ENCODE data around the gene CASKIN1.

Gene CASKIN1

DNA sequence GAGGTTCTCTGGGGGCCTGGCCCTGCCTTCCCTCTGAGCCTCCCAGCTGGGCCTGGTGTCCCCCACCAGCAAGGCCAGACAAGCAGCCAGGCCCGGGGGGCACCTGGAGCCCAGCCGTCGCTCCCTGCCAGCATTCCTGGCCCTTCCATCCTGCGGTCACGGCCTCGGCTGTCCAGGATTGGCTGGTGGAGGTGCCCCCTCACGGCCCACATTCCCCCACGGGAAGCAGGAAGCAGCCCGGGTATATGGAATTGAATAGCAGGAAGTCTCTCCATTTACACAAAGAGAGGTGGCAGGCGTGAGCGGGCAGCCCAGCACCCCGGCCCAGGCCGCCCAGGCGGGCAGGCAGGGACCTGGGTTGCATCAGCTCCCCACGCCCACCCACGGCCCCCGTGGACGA is 26.3 kb downstream of the CASKIN1 start:
- TF ChIP-seq EZH2phosphoT487 (IDR thresholded peaks at IDR 0.05; ENCODE audit: borderline replicate concordance), result no peak
- TF ChIP-seq, protein P1, sequence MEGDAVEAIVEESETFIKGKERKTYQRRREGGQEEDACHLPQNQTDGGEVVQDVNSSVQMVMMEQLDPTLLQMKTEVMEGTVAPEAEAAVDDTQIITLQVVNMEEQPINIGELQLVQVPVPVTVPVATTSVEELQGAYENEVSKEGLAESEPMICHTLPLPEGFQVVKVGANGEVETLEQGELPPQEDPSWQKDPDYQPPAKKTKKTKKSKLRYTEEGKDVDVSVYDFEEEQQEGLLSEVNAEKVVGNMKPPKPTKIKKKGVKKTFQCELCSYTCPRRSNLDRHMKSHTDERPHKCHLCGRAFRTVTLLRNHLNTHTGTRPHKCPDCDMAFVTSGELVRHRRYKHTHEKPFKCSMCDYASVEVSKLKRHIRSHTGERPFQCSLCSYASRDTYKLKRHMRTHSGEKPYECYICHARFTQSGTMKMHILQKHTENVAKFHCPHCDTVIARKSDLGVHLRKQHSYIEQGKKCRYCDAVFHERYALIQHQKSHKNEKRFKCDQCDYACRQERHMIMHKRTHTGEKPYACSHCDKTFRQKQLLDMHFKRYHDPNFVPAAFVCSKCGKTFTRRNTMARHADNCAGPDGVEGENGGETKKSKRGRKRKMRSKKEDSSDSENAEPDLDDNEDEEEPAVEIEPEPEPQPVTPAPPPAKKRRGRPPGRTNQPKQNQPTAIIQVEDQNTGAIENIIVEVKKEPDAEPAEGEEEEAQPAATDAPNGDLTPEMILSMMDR (conservative IDR thresholded peaks at IDR 0.05; ENCODE audit: low read length), result no peak
- H3K9me2 ChIP-seq (replicated peaks; ENCODE audit: low read depth, low read length), result no peaks in the 10 kb centered on the region
- H2AFZ ChIP-seq (ENCODE audit: low read length), result no peak overlapping the region
- H3K79me2 ChIP-seq (ENCODE audit: insufficient read depth, low read length), result no peaks in the 10 kb centered on the region
- H3K9ac ChIP-seq (ENCODE audit: low read depth, low read length, poor library complexity, severe bottlenecking), result no peak overlapping the region
- H3K27me3 ChIP-seq (ENCODE audit: insufficient read depth, low read length, poor library complexity, severe bottlenecking), result no peaks in the 10 kb centered on the region
- no peaks in the 10 kb centered on the region for H3K9me3 ChIP-seq (ENCODE audit: insufficient read depth, low read depth, low read length)
- no peaks in the 10 kb centered on the region for H4K20me1 ChIP-seq (ENCODE audit: insufficient read depth, low read length, poor library complexity, severe bottlenecking)
- H3F3A ChIP-seq (ENCODE audit: low read depth), result no peaks in the 10 kb centered on the region
- H3K4me3 ChIP-seq (ENCODE audit: low read length, poor library complexity, severe bottlenecking), result no peak overlapping the region
- H3K4me2 ChIP-seq (ENCODE audit: low read depth, low read length, poor library complexity, severe bottlenecking), result no peak overlapping the region
- H3K4me1 ChIP-seq (ENCODE audit: insufficient read depth, low read length, poor library complexity, severe bottlenecking), result no peaks in the 10 kb centered on the region
- H3K36me3 ChIP-seq (ENCODE audit: insufficient read depth, low read length), result no peaks in the 10 kb centered on the region; the same call in 1 of the 2 replicates

DNA sequence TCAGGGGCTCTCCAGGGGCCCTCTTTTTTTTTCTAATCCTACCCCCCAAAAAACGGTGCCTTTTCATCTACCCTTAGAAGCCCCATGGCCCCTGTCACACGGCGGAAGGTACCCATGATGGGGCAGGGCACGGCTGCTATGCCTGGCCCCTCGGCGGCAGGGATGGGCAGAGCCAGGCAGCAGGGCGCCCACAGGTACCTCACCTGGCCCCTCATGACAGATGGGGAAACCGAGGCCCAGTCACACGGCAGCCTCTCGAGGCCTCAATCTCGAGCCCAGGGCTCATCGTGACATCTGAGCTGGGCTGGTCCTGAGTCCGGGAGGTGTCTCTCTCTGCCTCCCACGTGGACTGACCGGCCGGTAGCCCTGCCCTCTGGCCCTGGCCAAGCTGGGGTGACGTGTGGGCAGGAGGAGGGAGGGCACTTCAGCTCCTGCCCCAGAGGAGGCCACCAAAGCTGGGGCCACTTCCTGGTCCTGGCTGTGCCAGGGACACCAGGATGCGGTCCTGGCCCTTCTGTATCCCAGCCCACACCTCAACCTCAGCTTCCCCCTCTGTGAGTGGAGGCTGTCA is 29.3 kb downstream of the CASKIN1 start:
- Histone ChIP-seq H3K27me3 (ENCODE audit: insufficient read depth, low read length, poor library complexity, severe bottlenecking) (no peaks in the 10 kb centered on the region), H4K20me1 (ENCODE audit: insufficient read depth, low read length, poor library complexity, severe bottlenecking) (no peaks in the 10 kb centered on the region), H3K4me2 (ENCODE audit: low read depth, low read length, poor library complexity, severe bottlenecking) (no peak overlapping the region), H3K9me3 (ENCODE audit: insufficient read depth, low read depth, low read length) (no peaks in the 10 kb centered on the region), H3K9me2 (replicated peaks; ENCODE audit: low read depth, low read length) (no peaks in the 10 kb centered on the region), H3K36me3 (ENCODE audit: insufficient read depth, low read length) (no peaks in the 10 kb centered on the region), H2AFZ (ENCODE audit: low read length) (no peak overlapping the region), H3K4me1 (ENCODE audit: insufficient read depth, low read length, poor library complexity, severe bottlenecking) (no peaks in the 10 kb centered on the region), H3K4me3 (ENCODE audit: low read length, poor library complexity, severe bottlenecking) (no peak overlapping the region), H3K79me2 (ENCODE audit: insufficient read depth, low read length) (peaks cover 16% of the 10 kb centered on the region; the same call in 1 of the 2 replicates), H3F3A (ENCODE audit: low read depth) (no peaks in the 10 kb centered on the region), H3K9ac (ENCODE audit: low read depth, low read length, poor library complexity, severe bottlenecking) (no peak overlapping the region)
- TF ChIP-seq EZH2phosphoT487 (IDR thresholded peaks at IDR 0.05; ENCODE audit: borderline replicate concordance), result no peak
- TF ChIP-seq, protein P1 (conservative IDR thresholded peaks at IDR 0.05; ENCODE audit: low read length), result no peak

GRCh38 chr16:2166263-2167067 is 29.9 kb downstream of the CASKIN1 start:
- no peaks in the 10 kb centered on the region for H3K4me1 ChIP-seq (ENCODE audit: insufficient read depth, low read length, poor library complexity, severe bottlenecking)
- no peaks in the 10 kb centered on the region for H3F3A ChIP-seq (ENCODE audit: low read depth)
- H3K9me3 ChIP-seq (ENCODE audit: insufficient read depth, low read depth, low read length), result no peaks in the 10 kb centered on the region
- no peaks in the 10 kb centered on the region for H3K9me2 ChIP-seq (replicated peaks; ENCODE audit: low read depth, low read length)
- H3K4me3 ChIP-seq (ENCODE audit: low read length, poor library complexity, severe bottlenecking), result no peak overlapping the region
- TF ChIP-seq, protein P1 (conservative IDR thresholded peaks at IDR 0.05; ENCODE audit: low read length), result no peak
- TF ChIP-seq EZH2phosphoT487 (IDR thresholded peaks at IDR 0.05; ENCODE audit: borderline replicate concordance), result no peak
- H3K27me3 ChIP-seq (ENCODE audit: insufficient read depth, low read length, poor library complexity, severe bottlenecking), result no peaks in the 10 kb centered on the region
- no peaks in the 10 kb centered on the region for H3K36me3 ChIP-seq (ENCODE audit: insufficient read depth, low read length)
- no peak overlapping the region for H3K9ac ChIP-seq (ENCODE audit: low read depth, low read length, poor library complexity, severe bottlenecking)
- H2AFZ ChIP-seq (ENCODE audit: low read length), result no peak overlapping the region
- H3K79me2 ChIP-seq (ENCODE audit: insufficient read depth, low read length), result peaks cover 23% of the 10 kb centered on the region; the same call in 1 of the 2 replicates
- H3K4me2 ChIP-seq (ENCODE audit: low read depth, low read length, poor library complexity, severe bottlenecking), result no peak overlapping the region
- no peaks in the 10 kb centered on the region for H4K20me1 ChIP-seq (ENCODE audit: insufficient read depth, low read length, poor library complexity, severe bottlenecking)
